ENCODE data around the gene ADGRL3. TPM values are rescaled to one million over a fixed set of nuclear protein-coding genes. Genes with fewer than 3 reads are reported as not detected.
"Not testable (repeated sequence)": the region's sequence is repeated elsewhere in the genome, so short reads cannot be mapped to it uniquely, and the experiment has no call there.

ADGRL3 gene
- polyA plus RNA-seq, 1 donor from 2014 or later, result not detected

GRCh38 chr4:61200916-61201526 is 895 bp downstream of the ADGRL3 start:
- Mint-ChIP-seq H3K27ac (no peak overlapping the region), H3K4me3 (no peak overlapping the region), H3K9me3 (peaks cover 2 to 11% (median 7%) of the 10 kb centered on the region in 3 donors), H3K36me3 (no peaks in the 10 kb centered on the region), H3K27me3 (peaks cover 31% of the 10 kb centered on the region), H3K4me1 (no peaks in the 10 kb centered on the region)

- Mint-ChIP-seq H3K9me3 (peaks cover 2 to 11% (median 7%) of the 10 kb centered on the region in 3 donors), H3K4me3 (no peak overlapping the region), H3K4me1 (no peaks in the 10 kb centered on the region), H3K27me3 (peaks cover 31% of the 10 kb centered on the region), H3K36me3 (no peaks in the 10 kb centered on the region), H3K27ac (no peak overlapping the region)
Measured at GRCh38 chr4:61201561-61201960, 1.4 kb downstream of the ADGRL3 start.

- no peaks in the 10 kb centered on the region for H3K36me3 Mint-ChIP-seq
Measured at GRCh38 chr4:61201961-61202637, 2.0 kb downstream of the ADGRL3 start.

GRCh38 chr4:61202638-61203435 is 2.7 kb downstream of the ADGRL3 start:
- H3K9me3 Mint-ChIP-seq, result peaks cover 4 to 7% (median 5%) of the 10 kb centered on the region in 3 donors

More at GRCh38 chr4:61201961-61202637, 2.0 kb downstream of the ADGRL3 start:
- Mint-ChIP-seq H3K27me3 (peaks cover 31% of the 10 kb centered on the region), H3K27ac (no peak overlapping the region), H3K4me3 (no peak overlapping the region), H3K4me1 (no peaks in the 10 kb centered on the region), H3K9me3 (peaks cover 2 to 7% (median 6%) of the 10 kb centered on the region in 3 donors)

GRCh38 chr4:61203436-61203790 is 3.3 kb downstream of the ADGRL3 start:
- Mint-ChIP-seq H3K9me3 (peaks cover 4 to 7% (median 5%) of the 10 kb centered on the region in 3 donors), H3K4me1 (no peaks in the 10 kb centered on the region), H3K4me3 (no peak overlapping the region), H3K27ac (no peak overlapping the region), H3K27me3 (peaks cover 31% of the 10 kb centered on the region), H3K36me3 (no peaks in the 10 kb centered on the region)

More at GRCh38 chr4:61202638-61203435, 2.7 kb downstream of the ADGRL3 start:
- no peaks in the 10 kb centered on the region for H3K36me3 Mint-ChIP-seq
- H3K27me3 Mint-ChIP-seq, result peaks cover 31% of the 10 kb centered on the region
- H3K4me3 Mint-ChIP-seq, result no peak overlapping the region
- H3K4me1 Mint-ChIP-seq, result no peaks in the 10 kb centered on the region
- H3K27ac Mint-ChIP-seq, result no peak overlapping the region

- Mint-ChIP-seq H3K4me1 (no peaks in the 10 kb centered on the region), H3K27ac (no peak overlapping the region), H3K4me3 (no peak overlapping the region), H3K27me3 (peaks cover 23% of the 10 kb centered on the region), H3K36me3 (no peaks in the 10 kb centered on the region), H3K9me3 (peaks cover 4 to 6% (median 5%) of the 10 kb centered on the region in 3 donors)
Measured at GRCh38 chr4:61204353-61205060, 4.4 kb downstream of the ADGRL3 start.

GRCh38 chr4:61205066-61205465 is 4.9 kb downstream of the ADGRL3 start:
- no peaks in the 10 kb centered on the region for H3K4me1 Mint-ChIP-seq

GRCh38 chr4:61207156-61207555 is 7.0 kb downstream of the ADGRL3 start:
- not testable (repeated sequence) for H3K9me3 Mint-ChIP-seq, H3K4me1 Mint-ChIP-seq, H3K36me3 Mint-ChIP-seq, H3K27ac Mint-ChIP-seq, H3K4me3 Mint-ChIP-seq
- H3K27me3 Mint-ChIP-seq, result peaks cover 11% of the 10 kb centered on the region

More at GRCh38 chr4:61205066-61205465, 4.9 kb downstream of the ADGRL3 start:
- peaks cover 19% of the 10 kb centered on the region for H3K27me3 Mint-ChIP-seq
- no peak overlapping the region for H3K27ac Mint-ChIP-seq
- H3K9me3 Mint-ChIP-seq, result peaks cover 2 to 5% (median 5%) of the 10 kb centered on the region in 3 donors
- no peak overlapping the region for H3K4me3 Mint-ChIP-seq
- H3K36me3 Mint-ChIP-seq, result no peaks in the 10 kb centered on the region

- Mint-ChIP-seq H3K9me3 (peaks cover 2 to 5% (median 2%) of the 10 kb centered on the region in 3 donors), H3K4me1 (no peaks in the 10 kb centered on the region), H3K4me3 (no peak overlapping the region), H3K27ac (no peak overlapping the region), H3K27me3 (no peaks in the 10 kb centered on the region), H3K36me3 (no peaks in the 10 kb centered on the region)
Measured at GRCh38 chr4:61210186-61210939, 10.2 kb downstream of the ADGRL3 start.

- Mint-ChIP-seq H3K4me3 (no peak overlapping the region), H3K27me3 (no peaks in the 10 kb centered on the region), H3K36me3 (no peaks in the 10 kb centered on the region), H3K9me3 (peaks cover 0 to 2% (median 2%) of the 10 kb centered on the region in 3 donors), H3K27ac (no peak overlapping the region), H3K4me1 (no peaks in the 10 kb centered on the region)
Measured at GRCh38 chr4:61211781-61212180, 11.7 kb downstream of the ADGRL3 start.

GRCh38 chr4:61212788-61213187 is 12.7 kb downstream of the ADGRL3 start:
- no peak overlapping the region for H3K27ac Mint-ChIP-seq
- H3K4me1 Mint-ChIP-seq, result no peaks in the 10 kb centered on the region
- H3K36me3 Mint-ChIP-seq, result no peaks in the 10 kb centered on the region
- no peaks in the 10 kb centered on the region for H3K27me3 Mint-ChIP-seq
- peaks cover 0 to 2% (median 0%) of the 10 kb centered on the region in 3 donors for H3K9me3 Mint-ChIP-seq
- H3K4me3 Mint-ChIP-seq, result no peak overlapping the region

GRCh38 chr4:61214680-61215079 is 14.6 kb downstream of the ADGRL3 start:
- no peak overlapping the region for H3K4me3 Mint-ChIP-seq
- H3K36me3 Mint-ChIP-seq, result no peaks in the 10 kb centered on the region
- H3K27ac Mint-ChIP-seq, result no peak overlapping the region
- peaks cover 0 to 4% (median 0%) of the 10 kb centered on the region in 3 donors for H3K9me3 Mint-ChIP-seq
- H3K27me3 Mint-ChIP-seq, result no peaks in the 10 kb centered on the region
- no peaks in the 10 kb centered on the region for H3K4me1 Mint-ChIP-seq

- H3K4me1 Mint-ChIP-seq, result no peaks in the 10 kb centered on the region
- no peaks in the 10 kb centered on the region for H3K27me3 Mint-ChIP-seq
Measured at GRCh38 chr4:61217222-61217621, 17.1 kb downstream of the ADGRL3 start.

GRCh38 chr4:61220556-61220955 is 20.4 kb downstream of the ADGRL3 start:
- no peaks in the 10 kb centered on the region for H3K36me3 Mint-ChIP-seq
- peaks cover 0 to 9% (median 0%) of the 10 kb centered on the region in 3 donors for H3K9me3 Mint-ChIP-seq
- no peak overlapping the region for H3K4me3 Mint-ChIP-seq
- H3K27me3 Mint-ChIP-seq, result no peaks in the 10 kb centered on the region
- H3K4me1 Mint-ChIP-seq, result no peaks in the 10 kb centered on the region
- no peak overlapping the region for H3K27ac Mint-ChIP-seq

More at GRCh38 chr4:61217222-61217621, 17.1 kb downstream of the ADGRL3 start:
- Mint-ChIP-seq H3K27ac (no peak overlapping the region), H3K9me3 (peaks cover 0 to 4% (median 0%) of the 10 kb centered on the region in 3 donors), H3K4me3 (no peak overlapping the region), H3K36me3 (no peaks in the 10 kb centered on the region)
